SK-N-SH (cell line): ENCODE results near the gene KLHL33. TPM values are rescaled to one million over a fixed set of nuclear protein-coding genes. Genes with fewer than 3 reads are reported as not detected.

Experiments
- CTCF ChIA-PET: fragments of 300-600, 350-600 bp; formaldehyde crosslinking; extraction: SDS; loops from one replicate; lab custom pipeline; 2021; lab: Yijun Ruan, JAX
- POLR2A ChIA-PET: fragments of 350-600 bp; sonication (Branson Sonifier 250); formaldehyde crosslinking; extraction: SDS; loops from one replicate; lab custom pipeline; 2020; ENCODE audit warnings: antibody characterized with exemption, inconsistent platforms; lab: Yijun Ruan, JAX
- DNase-seq: peaks from one replicate; pipeline ENCODE4 v3.0.0; 2012
- H2AFZ ChIP-seq: fragments of 200-600 bp; sonication (generic); 2 replicates; pipeline ENCODE4 v1.8.1; 2016; ENCODE audit warnings: antibody characterized with exemption, mild to moderate bottlenecking, low read depth
- H3F3A ChIP-seq: fragments of 200-600 bp; sonication (generic); replicated peaks from 2 replicates; pipeline ENCODE3; 2016; ENCODE audit warnings: antibody characterized with exemption, mild to moderate bottlenecking; ENCODE audit not compliant: insufficient read depth
- H3K27ac ChIP-seq, 2 experiments: fragments of 200-500 bp in 1 of 2; fragments of 200-600 bp in 1 of 2; sonication (Bioruptor generic) in 1 of 2; sonication (generic), shearing (Covaris generic) in 1 of 2; 2 replicates each; pipeline versions ENCODE4 v1.5.1 to v1.6.1; 2014 to 2016; ENCODE audit warnings: low read depth in 2 of 2, inconsistent platforms in 1 of 2, low read length in 1 of 2, mild to moderate bottlenecking in 1 of 2, mixed read lengths in 1 of 2
- H3K27me3 ChIP-seq: fragments of 200-600 bp; sonication (generic), shearing (Covaris generic); 2 replicates; pipeline ENCODE4 v1.6.1; 2016; ENCODE audit warnings: mixed run types; ENCODE audit not compliant: insufficient read depth
- H3K36me3 ChIP-seq, 2 experiments: fragments of 200-500 bp in 1 of 2; fragments of 200-600 bp in 1 of 2; sonication (Bioruptor generic) in 1 of 2; sonication (generic) in 1 of 2; replicated peaks in 1 of 2; 2 replicates each; pipeline versions ENCODE3 to v1.5.1; 2014 to 2016; ENCODE audit warnings: low read length in 1 of 2, mild to moderate bottlenecking in 1 of 2; ENCODE audit not compliant: insufficient read depth in 2 of 2, control insufficient read depth in 1 of 2
- H3K4me1 ChIP-seq, 2 experiments: fragments of 200-500 bp in 1 of 2; fragments of 200-600 bp in 1 of 2; sonication (Bioruptor generic) in 1 of 2; sonication (generic), shearing (Covaris generic) in 1 of 2; 2 replicates each; pipeline versions ENCODE4 v1.5.1 to v1.6.1; 2014 to 2016; ENCODE audit warnings: low read depth in 1 of 2, low read length in 1 of 2, mixed run types in 1 of 2; ENCODE audit not compliant: insufficient read depth in 2 of 2, control insufficient read depth in 1 of 2
- H3K4me2 ChIP-seq: fragments of 200-600 bp; sonication (generic), shearing (Covaris generic); 2 replicates; pipeline ENCODE4 v1.6.1; 2017; ENCODE audit warnings: mixed run types
- H3K4me3 ChIP-seq, 2 experiments: fragments of 200-500 bp in 1 of 2; fragments of 200-600 bp in 1 of 2; sonication (Bioruptor generic) in 1 of 2; sonication (generic), shearing (Covaris generic) in 1 of 2; 2 replicates each; pipeline versions ENCODE4 v1.5.1 to v1.8.1; 2014 to 2016; ENCODE audit warnings: low read depth in 2 of 2, inconsistent platforms in 1 of 2, low read length in 1 of 2, mild to moderate bottlenecking in 1 of 2, mixed read lengths in 1 of 2, moderate library complexity in 1 of 2
- H3K79me2 ChIP-seq: fragments of 200-600 bp; sonication (generic); 2 replicates; pipeline ENCODE4 v1.8.1; 2017; ENCODE audit warnings: mild to moderate bottlenecking; ENCODE audit not compliant: insufficient read depth
- H3K9ac ChIP-seq: fragments of 200-600 bp; sonication (generic); 2 replicates; pipeline ENCODE4 v1.6.1; 2017; ENCODE audit warnings: mixed run types
- H3K9me2 ChIP-seq: fragments of 200-600 bp; sonication (generic); 2 replicates; pipeline ENCODE4 v1.6.1; 2017; ENCODE audit warnings: mixed run types
- H3K9me3 ChIP-seq: fragments of 200-600 bp; sonication (generic); 2 replicates; pipeline ENCODE4 v1.6.1; 2017; ENCODE audit warnings: mixed run types, mild to moderate bottlenecking, moderate library complexity
- H4K20me1 ChIP-seq: fragments of 200-600 bp; sonication (generic); 2 replicates; pipeline ENCODE4 v1.6.1; 2017; ENCODE audit warnings: mild to moderate bottlenecking, mixed run types; ENCODE audit not compliant: insufficient read depth
- ELF1 ChIP-seq: IDR thresholded peaks from 2 replicates; pipeline ENCODE4 v1.4.0; 2012
- EP300 ChIP-seq, 2 experiments: IDR thresholded peaks; 2 replicates each; pipeline versions ENCODE4 v1.4.0 to v1.6.1; 2012; ENCODE audit warnings: borderline replicate concordance in 1 of 2, low read depth in 1 of 2, low read length in 1 of 2
- EZH2phosphoT487 ChIP-seq: fragments of 200-600 bp; sonication (generic); IDR thresholded peaks from 2 replicates; pipeline ENCODE4 v1.6.1; 2017; ENCODE audit warnings: low read depth, mixed run types, mild to moderate bottlenecking, antibody characterized with exemption, moderate library complexity, borderline replicate concordance
- FOXM1 ChIP-seq: IDR thresholded peaks from 2 replicates; pipeline ENCODE4 v1.4.0; 2012; ENCODE audit warnings: low read depth, mild to moderate bottlenecking
- IRF3 ChIP-seq: fragments of 150-350 bp; IDR thresholded peaks from 2 replicates; pipeline ENCODE4 v1.6.1; 2016; ENCODE audit warnings: mild to moderate bottlenecking, low read depth, low read length
- MAX ChIP-seq: IDR thresholded peaks from 2 replicates; pipeline ENCODE4 v1.4.0; 2012; ENCODE audit warnings: low read depth
- MXI1 ChIP-seq: IDR thresholded peaks from 2 replicates; pipeline ENCODE4 v1.6.1; 2012; ENCODE audit warnings: mild to moderate bottlenecking, low read depth, low read length, improper control_type of control experiment
- POLR2AphosphoS5 ChIP-seq: IDR thresholded peaks from 2 replicates; pipeline ENCODE4 v1.6.1; 2012; ENCODE audit warnings: low read depth, low read length
- RCOR1 ChIP-seq: fragments of 150-350 bp; IDR thresholded peaks from 2 replicates; pipeline ENCODE4 v1.6.1; 2017; ENCODE audit warnings: antibody characterized with exemption, low read length
- REST ChIP-seq: IDR thresholded peaks from 2 replicates; pipeline ENCODE4 v1.6.1; 2012; ENCODE audit warnings: mild to moderate bottlenecking, low read depth, low read length, moderate library complexity
- RFX5 ChIP-seq: IDR thresholded peaks from 2 replicates; pipeline ENCODE4 v1.6.1; 2012; ENCODE audit warnings: mild to moderate bottlenecking, improper control_type of control experiment, low read length
- SIN3A ChIP-seq: IDR thresholded peaks from 2 replicates; pipeline ENCODE4 v1.6.1; 2012; ENCODE audit warnings: low read depth, mild to moderate bottlenecking, low read length, moderate library complexity, borderline replicate concordance
- SMC3 ChIP-seq: IDR thresholded peaks from 2 replicates; pipeline ENCODE4 v1.6.1; 2012; ENCODE audit warnings: low read depth, low read length, improper control_type of control experiment
- TAF1 ChIP-seq: IDR thresholded peaks from 2 replicates; pipeline ENCODE4 v1.6.1; 2012; ENCODE audit warnings: low read depth, mild to moderate bottlenecking, low read length, moderate library complexity, borderline replicate concordance
- TCF12 ChIP-seq: IDR thresholded peaks from 2 replicates; pipeline ENCODE4 v1.4.0; 2012
- TEAD4 ChIP-seq: IDR thresholded peaks from 2 replicates; pipeline ENCODE4 v1.4.0; 2012; ENCODE audit warnings: mild to moderate bottlenecking, borderline replicate concordance; ENCODE audit not compliant: insufficient read depth
- YY1 ChIP-seq: IDR thresholded peaks from 2 replicates; pipeline ENCODE4 v1.4.0; 2012; ENCODE audit warnings: low read depth, mild to moderate bottlenecking
- ZBTB33 ChIP-seq: IDR thresholded peaks from 2 replicates; pipeline ENCODE4 v1.4.0; 2012; ENCODE audit warnings: low read depth, borderline replicate concordance
- WGBS: methylation state at CpG from one replicate; pipeline ENCODE4 v1.1.6; 2017; ENCODE audit warnings: low lambda C conversion rate; 5-methylcytosine and 5-hydroxymethylcytosine counted together
- polyA plus RNA-seq, 3 experiments: library from polyadenylated mRNA; depleted of rRNA; stranded (reverse); fragments of >200 nt; gene quantifications; 2 replicates each; pipeline ENCODE4 v1.2.3, GENCODE V29; 2012

Gene KLHL33
- polyA plus RNA-seq, 1 of the 3 experiments (the other 2 are of a cell fraction), result not detected

GRCh38 chr14:20472536-20473169 is 36.7 kb upstream of the KLHL33 start:
- Histone ChIP-seq H3K9me2 (no peaks in the 10 kb centered on the region), H2AFZ (no peak overlapping the region), H3K79me2 (peaks cover 24% of the 10 kb centered on the region), H3K27me3 (no peaks in the 10 kb centered on the region), H3K36me3 (peaks cover 7 to 29% of the 10 kb centered on the region in 2 experiments), H3K9ac (no peak overlapping the region), H3K9me3 (no peaks in the 10 kb centered on the region), H3K27ac (no peak overlapping the region), H4K20me1 (no peaks in the 10 kb centered on the region), H3K4me3 (no peak overlapping the region), H3F3A (peaks cover 5% of the 10 kb centered on the region), H3K4me1 (peaks cover 8 to 26% of the 10 kb centered on the region in 2 experiments; a peak in 3 of 4 replicates), H3K4me2 (no peak overlapping the region)
- WGBS, result 93% methylated on average over 2 of the region's 2 CpGs
- ChIA-PET CTCF (interaction anchor here (1.3 to 1.4 kb wide), 2 partner anchors 15 to 146 kb away, joined by 5 to 6 read pairs; no protein-coding TSS in a partner anchor), POLR2A (no interaction called here)
- TF ChIP-seq RCOR1 (no peak), EZH2phosphoT487 (no peak), IRF3 (no peak), EP300 (IDR thresholded peaks at IDR 0.05; ENCODE audit: borderline replicate concordance in 1 of 2, low read depth in 1 of 2, low read length in 1 of 2) (no peak), TAF1 (no peak), FOXM1 (no peak), TCF12 (no peak), MAX (no peak), YY1 (no peak), SIN3A (no peak), ZBTB33 (no peak), MXI1 (no peak), POLR2AphosphoS5 (no peak), RFX5 (no peak), TEAD4 (no peak), ELF1 (no peak), REST (no peak), SMC3 (no peak)
- DNase-seq, result no peak
